Prostate gland (tissue), 2 donors: Measurements from ENCODE around the gene ILK.

Source experiments
- POLR2A ChIP-seq: fragments of 450-650 bp; IDR thresholded peaks from one replicate; pipeline ENCODE4 v1.6.1; 2016; ENCODE audit warnings: antibody characterized with exemption, mild to moderate bottlenecking
- TF ChIP-seq, protein P1 (sequence below), 4 experiments: fragments of 200-600 bp in 2 of 4; fragments of 450-650 bp in 2 of 4; sonication (generic) in 2 of 4; IDR thresholded peaks; 1 replicate in 3 of 4; 2 replicates in 1 of 4; pipeline ENCODE4 v1.5.1; 2016 to 2019; ENCODE audit warnings: antibody characterized with exemption in 4 of 4, mild to moderate bottlenecking in 2 of 4, moderate library complexity in 2 of 4

DNA sequence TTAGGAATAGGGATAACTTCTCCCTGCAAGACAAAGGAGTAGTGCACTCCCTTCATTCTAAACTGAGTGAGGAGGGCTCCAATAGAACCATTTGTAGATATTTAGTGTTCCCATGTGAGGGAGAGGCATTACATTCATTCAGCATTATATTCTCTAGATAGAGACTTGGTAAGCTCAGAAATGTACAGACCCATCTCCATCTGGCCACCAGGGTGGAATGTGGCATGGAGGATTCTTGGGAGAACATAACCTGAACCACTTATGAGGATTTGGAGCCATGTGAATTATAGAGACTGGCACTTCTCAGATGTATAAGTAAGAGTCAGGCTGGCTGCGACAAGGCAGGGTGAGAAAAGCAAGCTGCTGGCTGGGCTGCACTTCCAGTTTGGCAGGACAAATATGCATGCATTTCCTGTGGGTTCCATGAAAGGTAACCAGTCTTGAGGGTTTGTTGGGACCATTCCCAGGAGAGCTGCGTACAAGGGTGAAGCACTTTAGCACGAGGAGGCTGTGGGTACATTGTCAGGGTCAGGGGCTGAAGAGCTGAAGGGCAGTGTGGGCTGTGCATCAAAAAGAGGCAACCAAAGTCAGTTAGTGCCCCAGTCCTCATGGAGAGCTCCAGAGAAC lies 9.3 kb upstream of the ILK start:
- TF ChIP-seq, protein P1, sequence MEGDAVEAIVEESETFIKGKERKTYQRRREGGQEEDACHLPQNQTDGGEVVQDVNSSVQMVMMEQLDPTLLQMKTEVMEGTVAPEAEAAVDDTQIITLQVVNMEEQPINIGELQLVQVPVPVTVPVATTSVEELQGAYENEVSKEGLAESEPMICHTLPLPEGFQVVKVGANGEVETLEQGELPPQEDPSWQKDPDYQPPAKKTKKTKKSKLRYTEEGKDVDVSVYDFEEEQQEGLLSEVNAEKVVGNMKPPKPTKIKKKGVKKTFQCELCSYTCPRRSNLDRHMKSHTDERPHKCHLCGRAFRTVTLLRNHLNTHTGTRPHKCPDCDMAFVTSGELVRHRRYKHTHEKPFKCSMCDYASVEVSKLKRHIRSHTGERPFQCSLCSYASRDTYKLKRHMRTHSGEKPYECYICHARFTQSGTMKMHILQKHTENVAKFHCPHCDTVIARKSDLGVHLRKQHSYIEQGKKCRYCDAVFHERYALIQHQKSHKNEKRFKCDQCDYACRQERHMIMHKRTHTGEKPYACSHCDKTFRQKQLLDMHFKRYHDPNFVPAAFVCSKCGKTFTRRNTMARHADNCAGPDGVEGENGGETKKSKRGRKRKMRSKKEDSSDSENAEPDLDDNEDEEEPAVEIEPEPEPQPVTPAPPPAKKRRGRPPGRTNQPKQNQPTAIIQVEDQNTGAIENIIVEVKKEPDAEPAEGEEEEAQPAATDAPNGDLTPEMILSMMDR (IDR thresholded peaks at IDR 0.05): no peak
- no peak for TF ChIP-seq POLR2A
